GM23338 (cell line): ENCODE data around the gene TENM4. TPM values are rescaled to one million over a fixed set of nuclear protein-coding genes. Genes with fewer than 3 reads are reported as not detected.
A peak's percentile ranks its signal among the peaks of the same experiment; 100 is the strongest.

Source experiments
- ATAC-seq: fragments of 200-7000 bp; cut with Tn5 transposase; 3 replicates; pipeline ENCODE4 v1.9.1; 2020
- DNase-seq: peaks from one replicate; pipeline ENCODE4 v3.0.0-alpha.2; 2015; ENCODE audit warnings: low spot score
- H2AFZ ChIP-seq: fragments of 200-600 bp; sonication (generic); 2 replicates; pipeline ENCODE4 v1.8.0; 2016; ENCODE audit warnings: antibody characterized with exemption, mild to moderate bottlenecking, moderate library complexity
- H3F3A ChIP-seq: fragments of 200-600 bp; sonication (generic); replicated peaks from 2 replicates; pipeline ENCODE4 v1.8.0; 2017; ENCODE audit warnings: antibody characterized with exemption, mixed run types, low read depth
- H3K27ac ChIP-seq: fragments of 200-600 bp; sonication (generic); 2 replicates; pipeline ENCODE4 v1.6.1; 2016; ENCODE audit warnings: low read depth
- H3K27me3 ChIP-seq: fragments of 200-600 bp; sonication (generic); 2 replicates; pipeline ENCODE4 v1.8.0; 2016; ENCODE audit warnings: mild to moderate bottlenecking, mixed run types, moderate library complexity; ENCODE audit not compliant: insufficient read depth
- H3K36me3 ChIP-seq: fragments of 200-600 bp; sonication (generic); 2 replicates; pipeline ENCODE4 v1.8.0; 2016; ENCODE audit warnings: mild to moderate bottlenecking; ENCODE audit not compliant: insufficient read depth
- H3K4me1 ChIP-seq: fragments of 200-600 bp; sonication (generic); 2 replicates; pipeline ENCODE4 v1.8.0; 2016; ENCODE audit warnings: mild to moderate bottlenecking, moderate library complexity; ENCODE audit not compliant: insufficient read depth
- H3K4me2 ChIP-seq: fragments of 200-600 bp; sonication (generic); 2 replicates; pipeline ENCODE4 v1.7.1; 2017; ENCODE audit warnings: mixed run types
- H3K4me3 ChIP-seq: fragments of 200-600 bp; sonication (generic); 2 replicates; pipeline ENCODE4 v1.6.1; 2016; ENCODE audit warnings: mixed run types
- H3K79me2 ChIP-seq: fragments of 200-600 bp; sonication (generic); replicated peaks from 2 replicates; pipeline ENCODE4 v1.8.0; 2017; ENCODE audit warnings: mild to moderate bottlenecking; ENCODE audit not compliant: insufficient read depth
- H3K9me2 ChIP-seq: fragments of 200-600 bp; sonication (generic); 2 replicates; pipeline ENCODE4 v1.8.0; 2017; ENCODE audit not compliant: insufficient read depth
- H4K20me1 ChIP-seq: fragments of 200-600 bp; sonication (generic); replicated peaks from 2 replicates; pipeline ENCODE4 v1.8.0; 2017; ENCODE audit warnings: mild to moderate bottlenecking; ENCODE audit not compliant: insufficient read depth
- H3K27ac Mint-ChIP-seq: 2 replicates; pipeline ENCODE4 v1.8.0; 2020; ENCODE audit warnings: inconsistent platforms, mild to moderate bottlenecking, moderate library complexity, mixed read lengths
- H3K27me3 Mint-ChIP-seq: 3 replicates; pipeline ENCODE4 v1.8.0; 2022; ENCODE audit warnings: low read depth, mild to moderate bottlenecking, moderate library complexity, mixed read lengths, inconsistent platforms; ENCODE audit not compliant: insufficient read depth, poor library complexity
- H3K36me3 Mint-ChIP-seq: 3 replicates; pipeline ENCODE4 v1.8.0; 2021; ENCODE audit warnings: low read depth, mild to moderate bottlenecking, inconsistent platforms, moderate library complexity, mixed read lengths
- H3K4me1 Mint-ChIP-seq: 3 replicates; pipeline ENCODE4 v1.8.0; 2020; ENCODE audit warnings: mild to moderate bottlenecking, inconsistent platforms, mixed read lengths
- H3K4me3 Mint-ChIP-seq: 3 replicates; pipeline ENCODE4 v1.8.0; 2021; ENCODE audit warnings: moderate library complexity, mild to moderate bottlenecking, inconsistent platforms, mixed read lengths
- H3K9me3 Mint-ChIP-seq: 3 replicates; pipeline ENCODE4 v1.8.0; 2020; ENCODE audit warnings: moderate library complexity, mild to moderate bottlenecking, inconsistent platforms, mixed read lengths
- CREB1 ChIP-seq: fragments of 250-450 bp; sonication (Bioruptor Pico); IDR thresholded peaks from 2 replicates; pipeline ENCODE4 v1.5.0; 2020; ENCODE audit warnings: low read depth, mild to moderate bottlenecking, moderate library complexity
- EZH2 ChIP-seq: fragments of 200-600 bp; sonication (generic); IDR thresholded peaks from one replicate; pipeline ENCODE4 v1.8.0; 2017; ENCODE audit warnings: antibody characterized with exemption, mild to moderate bottlenecking, low read depth; ENCODE audit not compliant: unreplicated experiment
- EZH2phosphoT487 ChIP-seq: fragments of 200-600 bp; sonication (generic); IDR thresholded peaks from one replicate; pipeline ENCODE4 v1.8.1; 2018; ENCODE audit warnings: antibody characterized with exemption; ENCODE audit not compliant: unreplicated experiment
- NANOG ChIP-seq: IDR thresholded peaks from 2 replicates; pipeline ENCODE4 v1.6.1; 2016; ENCODE audit warnings: antibody characterized with exemption, borderline replicate concordance
- POLR2AphosphoS5 ChIP-seq: IDR thresholded peaks from 2 replicates; pipeline ENCODE4 v1.6.1; 2016; ENCODE audit warnings: antibody characterized with exemption, low read depth
- STAT1 ChIP-seq: IDR thresholded peaks from one replicate; pipeline ENCODE4 v1.6.1; 2016; ENCODE audit warnings: antibody characterized with exemption; ENCODE audit not compliant: unreplicated experiment
- ZNF114 ChIP-seq: fragments of 250-450 bp; sonication (Bioruptor Pico); IDR thresholded peaks from 2 replicates; pipeline ENCODE4 v1.5.0; 2020; ENCODE audit warnings: mild to moderate bottlenecking, moderate library complexity
- ZNF331 ChIP-seq: fragments of 250-450 bp; sonication (Bioruptor Pico); IDR thresholded peaks from 2 replicates; pipeline ENCODE4 v1.5.0; 2020; ENCODE audit warnings: low read depth, mild to moderate bottlenecking, moderate library complexity
- polyA plus RNA-seq: library from polyadenylated mRNA; unstranded; fragments of >200 nt; fragmentation: Nextera tagmentation; extraction: Ambion mirVana; gene quantifications from 2 replicates; pipeline ENCODE4 v1.2.1, GENCODE V29; 2016
- total RNA-seq: library from RNA; depleted of rRNA; stranded (reverse); fragments of >200 nt; shearing (Covaris generic); gene quantifications from 2 replicates; pipeline ENCODE4 v1.2.3, GENCODE V29; 2014
- TF ChIP-seq, protein P1 (sequence below), 2 experiments: fragments of 200-600 bp in 1 of 2; sonication (generic) in 1 of 2; conservative IDR thresholded peaks; 2 replicates each; pipeline versions ENCODE4 v1.5.1 to v1.6.1; 2016 to 2017; ENCODE audit warnings: antibody characterized with exemption in 2 of 2, low read depth in 2 of 2, mild to moderate bottlenecking in 2 of 2, moderate library complexity in 1 of 2

Gene TENM4
- total and polyA plus RNA-seq, 2 experiments from 2014 or later = 7.3 TPM

DNA sequence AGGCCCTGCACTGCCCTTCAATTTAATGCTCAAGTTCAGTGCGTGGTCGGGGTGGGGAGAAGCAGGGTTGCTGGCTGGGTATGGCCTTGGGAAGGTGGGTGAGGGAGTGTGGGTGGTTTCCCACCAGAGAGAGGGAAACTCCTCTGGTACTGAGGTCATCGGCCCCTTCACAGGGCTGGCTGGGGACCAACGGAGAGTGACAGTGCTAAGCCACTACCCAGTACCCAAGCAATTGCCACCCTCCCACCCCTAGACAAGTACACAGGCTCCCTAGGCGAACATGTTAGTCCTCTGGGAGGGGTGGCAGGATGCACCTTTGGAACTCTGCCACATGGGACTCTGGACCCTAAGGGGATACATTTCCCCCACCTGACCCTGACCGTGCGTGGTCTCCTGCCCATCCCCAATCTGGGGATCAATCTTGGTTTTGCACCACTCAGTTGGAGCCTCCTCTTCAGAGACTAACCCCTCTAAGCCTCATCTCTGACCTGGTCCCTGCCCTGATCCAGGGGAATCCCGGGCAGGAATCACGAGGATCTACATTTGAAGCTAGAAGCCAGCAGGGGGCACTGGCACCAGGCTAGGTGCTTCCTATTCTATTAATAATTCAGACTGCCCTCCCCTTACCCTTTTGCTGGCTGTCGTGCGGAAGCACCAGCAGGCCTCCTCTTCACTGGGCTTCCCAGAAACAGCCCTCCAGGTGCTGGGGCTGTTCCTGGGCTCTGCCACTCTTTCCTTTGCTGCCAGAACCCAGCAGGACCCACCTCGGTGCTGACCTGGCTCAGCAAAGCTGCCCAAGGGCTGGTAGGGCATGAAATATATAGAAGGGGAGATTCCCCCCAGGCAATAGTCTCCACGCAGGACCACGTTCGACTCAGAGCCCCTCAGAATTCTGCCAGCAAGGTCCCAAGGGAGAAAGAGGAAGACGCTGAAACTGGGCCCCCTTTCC is 377.7 kb downstream of the TENM4 start:
- TF ChIP-seq EZH2 = no peak
- TF ChIP-seq, protein P1, sequence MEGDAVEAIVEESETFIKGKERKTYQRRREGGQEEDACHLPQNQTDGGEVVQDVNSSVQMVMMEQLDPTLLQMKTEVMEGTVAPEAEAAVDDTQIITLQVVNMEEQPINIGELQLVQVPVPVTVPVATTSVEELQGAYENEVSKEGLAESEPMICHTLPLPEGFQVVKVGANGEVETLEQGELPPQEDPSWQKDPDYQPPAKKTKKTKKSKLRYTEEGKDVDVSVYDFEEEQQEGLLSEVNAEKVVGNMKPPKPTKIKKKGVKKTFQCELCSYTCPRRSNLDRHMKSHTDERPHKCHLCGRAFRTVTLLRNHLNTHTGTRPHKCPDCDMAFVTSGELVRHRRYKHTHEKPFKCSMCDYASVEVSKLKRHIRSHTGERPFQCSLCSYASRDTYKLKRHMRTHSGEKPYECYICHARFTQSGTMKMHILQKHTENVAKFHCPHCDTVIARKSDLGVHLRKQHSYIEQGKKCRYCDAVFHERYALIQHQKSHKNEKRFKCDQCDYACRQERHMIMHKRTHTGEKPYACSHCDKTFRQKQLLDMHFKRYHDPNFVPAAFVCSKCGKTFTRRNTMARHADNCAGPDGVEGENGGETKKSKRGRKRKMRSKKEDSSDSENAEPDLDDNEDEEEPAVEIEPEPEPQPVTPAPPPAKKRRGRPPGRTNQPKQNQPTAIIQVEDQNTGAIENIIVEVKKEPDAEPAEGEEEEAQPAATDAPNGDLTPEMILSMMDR (conservative IDR thresholded peaks at IDR 0.05; ENCODE audit: low read depth in 2 of 2) = peak; percentile 57 to 69
- no peak for TF ChIP-seq NANOG
- Histone ChIP-seq H3K4me2 (peak overlapping the region; percentile 35), H3K9me2 (no peaks in the 10 kb centered on the region), H2AFZ (0 out of 2 replicates have a peak overlapping the region, but pooled peaks have one; percentile 63), H3K79me2 (no peaks in the 10 kb centered on the region), H3K4me1 (peaks cover 24% of the 10 kb centered on the region), H3K4me3 (no peak overlapping the region), H3K36me3 (no peaks in the 10 kb centered on the region), H3F3A (no peaks in the 10 kb centered on the region), H4K20me1 (no peaks in the 10 kb centered on the region), H3K27me3 (no peaks in the 10 kb centered on the region), H3K27ac (no peak overlapping the region)
- ATAC-seq (peak; percentile 73), DNase-seq (peak; percentile 80)
- Mint-ChIP-seq H3K27me3 (peaks cover 7% of the 10 kb centered on the region), H3K4me3 (no peak overlapping the region), H3K27ac (no peak overlapping the region), H3K4me1 (peaks cover 47% of the 10 kb centered on the region), H3K9me3 (no peaks in the 10 kb centered on the region), H3K36me3 (no peaks in the 10 kb centered on the region)

DNA sequence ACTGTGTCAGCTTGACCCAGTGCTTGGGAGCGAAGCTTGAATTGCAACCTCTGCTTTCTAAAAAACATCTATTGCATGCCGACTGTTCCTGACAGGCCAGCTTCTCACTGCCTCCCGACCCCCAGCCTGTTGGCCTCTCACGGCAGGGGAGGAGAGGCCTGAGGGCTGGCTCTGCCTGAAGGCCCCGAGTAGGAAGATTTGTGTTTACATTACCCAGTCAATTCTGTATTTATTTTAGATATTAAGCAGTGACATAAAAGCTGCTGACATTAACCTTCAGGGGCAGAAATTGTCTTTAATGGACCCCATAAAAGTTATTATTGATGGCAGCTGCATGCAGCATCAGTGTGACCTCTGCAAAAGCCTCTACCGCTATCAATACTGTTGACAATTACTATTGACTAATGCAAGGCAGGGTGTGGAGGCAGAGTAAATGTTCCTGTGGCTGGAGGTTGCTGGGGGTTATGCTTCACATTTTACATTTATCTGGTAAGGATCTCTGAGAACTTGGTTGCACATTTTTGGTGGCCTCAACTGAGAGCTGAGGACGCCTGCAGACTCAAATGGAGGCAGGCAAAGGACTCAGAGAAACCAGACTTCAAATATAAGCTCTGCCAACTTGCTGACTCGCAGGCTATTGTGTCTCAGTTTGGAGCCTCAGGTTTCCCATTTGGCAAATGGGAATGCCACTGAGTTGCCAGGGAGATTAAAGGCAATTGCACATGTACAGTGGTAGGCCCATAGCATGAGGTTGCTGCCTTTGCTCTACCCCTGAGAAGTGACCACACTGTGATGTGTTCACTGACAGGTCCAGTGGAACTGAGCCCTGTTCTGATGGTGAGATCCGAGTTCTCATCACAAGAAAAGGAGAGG is 380.5 kb downstream of the TENM4 start:
- Mint-ChIP-seq H3K36me3 (no peaks in the 10 kb centered on the region), H3K27ac (no peak overlapping the region), H3K27me3 (peaks cover 5% of the 10 kb centered on the region), H3K4me3 (no peak overlapping the region), H3K4me1 (peaks cover 31% of the 10 kb centered on the region), H3K9me3 (no peaks in the 10 kb centered on the region)
- DNase-seq (no peak), ATAC-seq (peak; percentile 16; the same call in 2 of the 3 replicates)
- no peak overlapping the region for H3K4me3 ChIP-seq
- no peak overlapping the region for H2AFZ ChIP-seq
- peaks cover 24% of the 10 kb centered on the region for H3K4me1 ChIP-seq
- H3F3A ChIP-seq = no peaks in the 10 kb centered on the region
- H3K36me3 ChIP-seq = no peaks in the 10 kb centered on the region
- no peaks in the 10 kb centered on the region for H3K79me2 ChIP-seq
- no peak overlapping the region for H3K27ac ChIP-seq
- H3K9me2 ChIP-seq = no peaks in the 10 kb centered on the region
- H3K27me3 ChIP-seq = no peaks in the 10 kb centered on the region
- no peaks in the 10 kb centered on the region for H4K20me1 ChIP-seq
- peak overlapping the region; percentile 12; the same call in 1 of the 2 replicates for H3K4me2 ChIP-seq
- TF ChIP-seq STAT1 (no peak), NANOG (no peak), ZNF331 (CRISPR knock-in tag) (no peak), ZNF114 (CRISPR knock-in tag) (no peak), CREB1 (no peak), POLR2AphosphoS5 (no peak), EZH2phosphoT487 (no peak)
- TF ChIP-seq, protein P1 (conservative IDR thresholded peaks at IDR 0.05; ENCODE audit: low read depth in 2 of 2) = no peak
